WTC11 (cell line): ENCODE results near the gene RREB1.

Source experiments
- EMX1 ChIP-seq: fragments of 250-450 bp; sonication (Bioruptor Pico); IDR thresholded peaks from 2 replicates; pipeline ENCODE4 v1.8.0; 2021; ENCODE audit warnings: mild to moderate bottlenecking
- ESRRA ChIP-seq: sonication (generic); formaldehyde crosslinking; IDR thresholded peaks from 2 replicates; pipeline ENCODE4 v1.8.1; 2022; ENCODE audit warnings: mild to moderate bottlenecking, missing genetic modification reagents, borderline replicate concordance
- FOXK1 ChIP-seq: sonication (generic); formaldehyde crosslinking; IDR thresholded peaks from 2 replicates; pipeline ENCODE4 v1.8.0; 2022; ENCODE audit warnings: mild to moderate bottlenecking, moderate library complexity, missing genetic modification reagents
- KAT7 ChIP-seq: sonication (generic); formaldehyde crosslinking; IDR thresholded peaks from 2 replicates; pipeline ENCODE4 v1.8.1; 2023; ENCODE audit warnings: missing genetic modification reagents, mild to moderate bottlenecking, borderline replicate concordance
- NR1H2 ChIP-seq: sonication (generic); formaldehyde crosslinking; IDR thresholded peaks from 2 replicates; pipeline ENCODE4 v1.9.0; 2021; ENCODE audit warnings: mild to moderate bottlenecking, moderate library complexity, missing genetic modification reagents
- ZNF219 ChIP-seq: sonication (generic); formaldehyde crosslinking; IDR thresholded peaks from 2 replicates; pipeline ENCODE4 v1.8.0; 2023; ENCODE audit warnings: missing genetic modification reagents, mild to moderate bottlenecking, borderline replicate concordance
- ZNF425 ChIP-seq: fragments of 250-450 bp; sonication (Bioruptor Pico); conservative IDR thresholded peaks from 2 replicates; pipeline ENCODE4 v1.9.0; 2021; ENCODE audit warnings: mild to moderate bottlenecking
- TF ChIP-seq, protein P1 (sequence below): fragments of 200-600 bp; IDR thresholded peaks from 2 replicates; pipeline ENCODE4 v1.8.0; 2022; ENCODE audit warnings: antibody characterized with exemption

GRCh38 chr6:7213416-7213815 lies 105.7 kb downstream of the RREB1 start:
- TF ChIP-seq NR1H2 (CRISPR knock-in tag) (no peak), KAT7 (CRISPR knock-in tag) (no peak), ZNF219 (CRISPR knock-in tag) (no peak), FOXK1 (CRISPR knock-in tag) (no peak), ZNF425 (CRISPR knock-in tag) (no peak), ESRRA (CRISPR knock-in tag) (no peak), EMX1 (no peak)
- TF ChIP-seq, protein P1, sequence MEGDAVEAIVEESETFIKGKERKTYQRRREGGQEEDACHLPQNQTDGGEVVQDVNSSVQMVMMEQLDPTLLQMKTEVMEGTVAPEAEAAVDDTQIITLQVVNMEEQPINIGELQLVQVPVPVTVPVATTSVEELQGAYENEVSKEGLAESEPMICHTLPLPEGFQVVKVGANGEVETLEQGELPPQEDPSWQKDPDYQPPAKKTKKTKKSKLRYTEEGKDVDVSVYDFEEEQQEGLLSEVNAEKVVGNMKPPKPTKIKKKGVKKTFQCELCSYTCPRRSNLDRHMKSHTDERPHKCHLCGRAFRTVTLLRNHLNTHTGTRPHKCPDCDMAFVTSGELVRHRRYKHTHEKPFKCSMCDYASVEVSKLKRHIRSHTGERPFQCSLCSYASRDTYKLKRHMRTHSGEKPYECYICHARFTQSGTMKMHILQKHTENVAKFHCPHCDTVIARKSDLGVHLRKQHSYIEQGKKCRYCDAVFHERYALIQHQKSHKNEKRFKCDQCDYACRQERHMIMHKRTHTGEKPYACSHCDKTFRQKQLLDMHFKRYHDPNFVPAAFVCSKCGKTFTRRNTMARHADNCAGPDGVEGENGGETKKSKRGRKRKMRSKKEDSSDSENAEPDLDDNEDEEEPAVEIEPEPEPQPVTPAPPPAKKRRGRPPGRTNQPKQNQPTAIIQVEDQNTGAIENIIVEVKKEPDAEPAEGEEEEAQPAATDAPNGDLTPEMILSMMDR = no peak
